K562 (cell line): Measurements from ENCODE around the gene TKT.

Source experiments
- EP300 ChIP-seq: IDR thresholded peaks from 2 replicates; pipeline ENCODE4 v1.6.1; 2012; ENCODE audit warnings: low read length, improper control_type of control experiment
- HDAC1 ChIP-seq, 2 experiments: fragments of 450-650 bp; IDR thresholded peaks; 2 replicates each; pipeline ENCODE4 v1.6.1; 2016 to 2017; ENCODE audit warnings: inconsistent platforms in 1 of 2, mild to moderate bottlenecking in 1 of 2, moderate library complexity in 1 of 2
- ZNF561 ChIP-seq: fragments of 450-650 bp; formaldehyde crosslinking; conservative IDR thresholded peaks from 2 replicates; pipeline ENCODE4 v1.4.0; 2020; ENCODE audit warnings: mild to moderate bottlenecking, moderate library complexity
- TF ChIP-seq, protein P1 (sequence below), 2 experiments: fragments of 450-650 bp; formaldehyde crosslinking in 1 of 2; IDR thresholded peaks; 2 replicates each; pipeline versions ENCODE4 v1.4.0 to v1.6.1; 2014 to 2020; ENCODE audit warnings: mild to moderate bottlenecking in 2 of 2, borderline replicate concordance in 1 of 2, low read depth in 1 of 2

DNA sequence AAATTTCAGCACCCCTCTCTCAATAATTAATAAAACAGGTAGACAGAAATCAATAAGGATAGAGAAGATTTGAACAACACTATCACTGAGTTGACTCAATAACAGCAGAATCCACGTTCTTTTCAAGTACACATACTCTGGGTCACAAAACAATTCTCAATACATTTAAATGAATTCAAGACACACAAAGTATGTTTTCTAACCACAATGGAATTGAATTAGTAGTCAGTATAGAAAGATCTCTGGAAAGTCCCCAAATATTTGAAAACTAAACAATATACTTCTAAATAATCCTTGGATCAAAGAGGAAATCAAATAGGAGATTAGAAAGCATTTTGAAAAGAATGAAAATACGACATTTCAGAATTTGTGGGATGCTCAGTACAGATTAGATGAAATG lies 40.0 kb downstream of the TKT start:
- TF ChIP-seq HDAC1 (IDR thresholded peaks at IDR 0.05) (no peak), ZNF561 (CRISPR knock-in tag) (no peak), EP300 (no peak)
- TF ChIP-seq, protein P1, sequence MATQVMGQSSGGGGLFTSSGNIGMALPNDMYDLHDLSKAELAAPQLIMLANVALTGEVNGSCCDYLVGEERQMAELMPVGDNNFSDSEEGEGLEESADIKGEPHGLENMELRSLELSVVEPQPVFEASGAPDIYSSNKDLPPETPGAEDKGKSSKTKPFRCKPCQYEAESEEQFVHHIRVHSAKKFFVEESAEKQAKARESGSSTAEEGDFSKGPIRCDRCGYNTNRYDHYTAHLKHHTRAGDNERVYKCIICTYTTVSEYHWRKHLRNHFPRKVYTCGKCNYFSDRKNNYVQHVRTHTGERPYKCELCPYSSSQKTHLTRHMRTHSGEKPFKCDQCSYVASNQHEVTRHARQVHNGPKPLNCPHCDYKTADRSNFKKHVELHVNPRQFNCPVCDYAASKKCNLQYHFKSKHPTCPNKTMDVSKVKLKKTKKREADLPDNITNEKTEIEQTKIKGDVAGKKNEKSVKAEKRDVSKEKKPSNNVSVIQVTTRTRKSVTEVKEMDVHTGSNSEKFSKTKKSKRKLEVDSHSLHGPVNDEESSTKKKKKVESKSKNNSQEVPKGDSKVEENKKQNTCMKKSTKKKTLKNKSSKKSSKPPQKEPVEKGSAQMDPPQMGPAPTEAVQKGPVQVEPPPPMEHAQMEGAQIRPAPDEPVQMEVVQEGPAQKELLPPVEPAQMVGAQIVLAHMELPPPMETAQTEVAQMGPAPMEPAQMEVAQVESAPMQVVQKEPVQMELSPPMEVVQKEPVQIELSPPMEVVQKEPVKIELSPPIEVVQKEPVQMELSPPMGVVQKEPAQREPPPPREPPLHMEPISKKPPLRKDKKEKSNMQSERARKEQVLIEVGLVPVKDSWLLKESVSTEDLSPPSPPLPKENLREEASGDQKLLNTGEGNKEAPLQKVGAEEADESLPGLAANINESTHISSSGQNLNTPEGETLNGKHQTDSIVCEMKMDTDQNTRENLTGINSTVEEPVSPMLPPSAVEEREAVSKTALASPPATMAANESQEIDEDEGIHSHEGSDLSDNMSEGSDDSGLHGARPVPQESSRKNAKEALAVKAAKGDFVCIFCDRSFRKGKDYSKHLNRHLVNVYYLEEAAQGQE (IDR thresholded peaks at IDR 0.05; ENCODE audit: borderline replicate concordance), result no peak
- TF ChIP-seq, protein P1 (CRISPR knock-in tag; IDR thresholded peaks at IDR 0.05; ENCODE audit: low read depth), result no peak
